Mucosa of stomach (tissue), 1 donor: Measurements from ENCODE around the gene CYLC1.

Experiments used
- H3K27me3 ChIP-seq: one replicate; pipeline ENCODE4 v1.7.0; 2013; ENCODE audit warnings: mild to moderate bottlenecking, low read length; ENCODE audit not compliant: control insufficient read depth, insufficient read depth
- H3K36me3 ChIP-seq: one replicate; pipeline ENCODE4 v1.7.0; 2013; ENCODE audit warnings: low read length; ENCODE audit not compliant: control insufficient read depth, insufficient read depth
- H3K4me1 ChIP-seq: one replicate; pipeline ENCODE4 v1.7.0; 2013; ENCODE audit warnings: mild to moderate bottlenecking, low read length; ENCODE audit not compliant: control insufficient read depth, insufficient read depth
- H3K4me3 ChIP-seq: one replicate; pipeline ENCODE4 v1.7.0; 2013; ENCODE audit warnings: low read length
- H3K9ac ChIP-seq: one replicate; pipeline ENCODE4 v1.7.0; 2013; ENCODE audit warnings: mild to moderate bottlenecking, low read length, moderate library complexity
- H3K9me3 ChIP-seq: one replicate; pipeline ENCODE4 v1.7.0; 2013; ENCODE audit warnings: mild to moderate bottlenecking, low read length, moderate library complexity; ENCODE audit not compliant: control insufficient read depth
- donor health status: Pancreatic carcinoma.

CYLC1 gene

GRCh38 chrX:83860846-83861245 is at the start of gene CYLC1:
Gene CYLC1 (plus strand): TSS chrX:83861146. CDS start chrX:83861183, 37 bp downstream.
- H3K36me3 ChIP-seq, result no peaks in the 10 kb centered on the region
- no peak within 1 kb of the TSS for H3K4me3 ChIP-seq
- H3K9ac ChIP-seq, result no peak within 1 kb of the TSS
- H3K9me3 ChIP-seq, result no peaks in the 10 kb centered on the region
- no peaks in the 10 kb centered on the region for H3K27me3 ChIP-seq
- H3K4me1 ChIP-seq, result no peaks in the 10 kb centered on the region

GRCh38 chrX:83819304-83819703 is 41.6 kb upstream of the CYLC1 start:
- no peak overlapping the region for H3K9ac ChIP-seq
- H3K9me3 ChIP-seq, result no peaks in the 10 kb centered on the region
- no peaks in the 10 kb centered on the region for H3K4me1 ChIP-seq
- no peak overlapping the region for H3K4me3 ChIP-seq
- no peaks in the 10 kb centered on the region for H3K27me3 ChIP-seq
- H3K36me3 ChIP-seq, result no peaks in the 10 kb centered on the region

- no peaks in the 10 kb centered on the region for H3K36me3 ChIP-seq
- H3K27me3 ChIP-seq, result no peaks in the 10 kb centered on the region
- no peaks in the 10 kb centered on the region for H3K9me3 ChIP-seq
- no peak overlapping the region for H3K4me3 ChIP-seq
- H3K4me1 ChIP-seq, result no peaks in the 10 kb centered on the region
- H3K9ac ChIP-seq, result no peak overlapping the region
Observed at GRCh38 chrX:83829874-83830273, 31.1 kb upstream of the CYLC1 start.

- no peak overlapping the region for H3K9ac ChIP-seq
- no peaks in the 10 kb centered on the region for H3K9me3 ChIP-seq
- no peak overlapping the region for H3K4me3 ChIP-seq
- no peaks in the 10 kb centered on the region for H3K4me1 ChIP-seq
- no peaks in the 10 kb centered on the region for H3K27me3 ChIP-seq
- no peaks in the 10 kb centered on the region for H3K36me3 ChIP-seq
Observed at GRCh38 chrX:83845397-83845796, 15.5 kb upstream of the CYLC1 start.

- Histone ChIP-seq H3K4me1 (no peaks in the 10 kb centered on the region), H3K4me3 (no peak overlapping the region), H3K36me3 (no peaks in the 10 kb centered on the region), H3K9me3 (no peaks in the 10 kb centered on the region), H3K27me3 (no peaks in the 10 kb centered on the region), H3K9ac (no peak overlapping the region)
Observed at GRCh38 chrX:83847339-83847738, 13.6 kb upstream of the CYLC1 start.

- Histone ChIP-seq H3K4me3 (no peak overlapping the region), H3K9me3 (no peaks in the 10 kb centered on the region), H3K9ac (no peak overlapping the region), H3K27me3 (no peaks in the 10 kb centered on the region), H3K36me3 (no peaks in the 10 kb centered on the region), H3K4me1 (no peaks in the 10 kb centered on the region)
Observed at GRCh38 chrX:83888585-83888984, 27.6 kb downstream of the CYLC1 start.

- Histone ChIP-seq H3K9me3 (no peaks in the 10 kb centered on the region), H3K36me3 (no peaks in the 10 kb centered on the region), H3K9ac (no peak overlapping the region)
Observed at GRCh38 chrX:83892433-83892832, 31.5 kb downstream of the CYLC1 start.

GRCh38 chrX:83906921-83907320 is 46.0 kb downstream of the CYLC1 start:
- no peaks in the 10 kb centered on the region for H3K36me3 ChIP-seq
- H3K9ac ChIP-seq, result no peak overlapping the region
- H3K4me1 ChIP-seq, result no peaks in the 10 kb centered on the region
- H3K4me3 ChIP-seq, result no peak overlapping the region
- no peaks in the 10 kb centered on the region for H3K9me3 ChIP-seq
- H3K27me3 ChIP-seq, result no peaks in the 10 kb centered on the region

More at GRCh38 chrX:83892433-83892832, 31.5 kb downstream of the CYLC1 start:
- H3K4me1 ChIP-seq, result no peaks in the 10 kb centered on the region
- no peak overlapping the region for H3K4me3 ChIP-seq
- no peaks in the 10 kb centered on the region for H3K27me3 ChIP-seq

GRCh38 chrX:83916525-83916924 is 55.6 kb downstream of the CYLC1 start:
- no peak overlapping the region for H3K4me3 ChIP-seq
- no peaks in the 10 kb centered on the region for H3K36me3 ChIP-seq
- no peaks in the 10 kb centered on the region for H3K27me3 ChIP-seq
- H3K9me3 ChIP-seq, result no peaks in the 10 kb centered on the region
- H3K4me1 ChIP-seq, result no peaks in the 10 kb centered on the region
- H3K9ac ChIP-seq, result no peak overlapping the region

- no peak overlapping the region for H3K4me3 ChIP-seq
- H3K9ac ChIP-seq, result no peak overlapping the region
- H3K9me3 ChIP-seq, result no peaks in the 10 kb centered on the region
- no peaks in the 10 kb centered on the region for H3K4me1 ChIP-seq
- no peaks in the 10 kb centered on the region for H3K27me3 ChIP-seq
- no peaks in the 10 kb centered on the region for H3K36me3 ChIP-seq
Observed at GRCh38 chrX:83934220-83934619, 73.3 kb downstream of the CYLC1 start.
